SJSA1 (cell line): ENCODE results near the gene ATXN2. TPM values are rescaled to one million over a fixed set of nuclear protein-coding genes. Genes with fewer than 3 reads are reported as not detected.
A peak's percentile ranks its signal among the peaks of the same experiment; 100 is the strongest.
"Not testable (repeated sequence)": the region's sequence is repeated elsewhere in the genome, so short reads cannot be mapped to it uniquely, and the experiment has no call there.

Source experiments
- DNase-seq, 2 experiments: peaks; one replicate each; pipeline ENCODE4 v3.0.0-alpha.2; 2015 to 2020; ENCODE audit warnings: low spot score in 2 of 2, low read depth in 1 of 2
- H3K27ac ChIP-seq: fragments of 250-450 bp; sonication (Bioruptor Pico); 2 replicates; pipeline ENCODE4 v1.5.1; 2020; ENCODE audit warnings: mild to moderate bottlenecking, moderate library complexity
- H3K27me3 ChIP-seq: fragments of 250-450 bp; sonication (Bioruptor Pico); replicated peaks from 2 replicates; pipeline ENCODE4 v1.5.1; 2020; ENCODE audit warnings: mild to moderate bottlenecking, moderate library complexity
- H3K36me3 ChIP-seq: fragments of 250-450 bp; sonication (Bioruptor Pico); 2 replicates; pipeline ENCODE4 v1.5.1; 2020; ENCODE audit warnings: mild to moderate bottlenecking
- H3K4me1 ChIP-seq: fragments of 250-450 bp; sonication (Bioruptor Pico); replicated peaks from 2 replicates; pipeline ENCODE4 v1.6.1; 2021; ENCODE audit warnings: mild to moderate bottlenecking
- H3K4me3 ChIP-seq: fragments of 250-450 bp; sonication (Bioruptor Pico); 2 replicates; pipeline ENCODE4 v1.5.1; 2020; ENCODE audit warnings: mild to moderate bottlenecking
- H3K9me3 ChIP-seq: fragments of 250-450 bp; sonication (Bioruptor Pico); replicated peaks from 2 replicates; pipeline ENCODE4 v1.5.1; 2020; ENCODE audit warnings: mild to moderate bottlenecking
- total RNA-seq: library from RNA; depleted of rRNA; stranded (reverse); fragments of >200 nt; shearing (Covaris generic); gene quantifications from 2 replicates; pipeline ENCODE4 v1.2.3, GENCODE V29; 2014

The ATXN2 gene
- total RNA-seq, 1 experiment from 2014 or later, result 13.6 TPM

DNA sequence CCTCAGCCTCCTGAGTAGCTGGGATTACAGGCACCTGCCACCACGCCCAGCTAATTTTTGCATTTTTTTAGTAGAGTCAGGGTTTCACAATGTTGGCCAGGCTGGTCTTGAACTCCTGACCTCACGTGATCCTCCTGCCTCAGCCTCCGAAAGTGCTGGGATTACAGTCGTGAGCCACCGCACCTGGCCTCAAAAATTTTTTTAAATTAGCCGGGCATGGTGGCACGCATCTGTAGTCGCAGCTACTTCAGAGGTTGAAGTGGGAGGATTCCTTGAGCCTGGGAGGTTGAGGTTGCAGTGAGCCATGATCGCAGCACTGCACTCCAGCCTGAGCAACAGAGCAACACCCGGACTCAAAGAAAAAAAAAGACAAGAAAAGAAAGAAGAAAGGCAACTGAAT, 18.7 kb upstream of the ATXN2 start:
- not testable (repeated sequence) for H3K27ac ChIP-seq, H3K4me3 ChIP-seq, H3K27me3 ChIP-seq, H3K36me3 ChIP-seq, H3K4me1 ChIP-seq, DNase-seq, H3K9me3 ChIP-seq

DNA sequence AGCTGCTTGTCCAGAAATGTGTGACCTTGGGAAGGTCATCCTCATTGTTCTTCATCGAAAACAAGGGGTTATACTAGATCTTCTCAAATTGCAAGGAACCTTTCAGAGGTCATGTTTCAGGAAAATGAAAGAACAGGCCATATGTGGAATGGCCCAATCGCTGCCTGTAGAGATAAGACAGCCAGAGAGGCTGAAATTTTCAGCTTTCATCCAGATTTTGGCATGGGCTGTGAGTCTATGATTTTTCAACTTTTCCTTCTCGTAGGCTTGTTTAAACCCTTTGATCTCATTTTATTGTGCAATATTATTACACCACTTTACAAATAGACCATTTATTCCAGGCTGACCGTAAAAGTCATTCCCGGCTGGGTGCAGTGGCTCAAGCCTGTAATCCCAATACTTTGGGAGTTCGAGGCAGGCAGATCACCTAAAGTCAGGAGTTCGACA, 17.1 kb upstream of the ATXN2 start:
- no peak for DNase-seq
- Histone ChIP-seq H3K27ac (no peak overlapping the region), H3K36me3 (no peaks in the 10 kb centered on the region), H3K27me3 (no peaks in the 10 kb centered on the region), H3K9me3 (no peaks in the 10 kb centered on the region), H3K4me3 (no peak overlapping the region), H3K4me1 (no peaks in the 10 kb centered on the region)

DNA sequence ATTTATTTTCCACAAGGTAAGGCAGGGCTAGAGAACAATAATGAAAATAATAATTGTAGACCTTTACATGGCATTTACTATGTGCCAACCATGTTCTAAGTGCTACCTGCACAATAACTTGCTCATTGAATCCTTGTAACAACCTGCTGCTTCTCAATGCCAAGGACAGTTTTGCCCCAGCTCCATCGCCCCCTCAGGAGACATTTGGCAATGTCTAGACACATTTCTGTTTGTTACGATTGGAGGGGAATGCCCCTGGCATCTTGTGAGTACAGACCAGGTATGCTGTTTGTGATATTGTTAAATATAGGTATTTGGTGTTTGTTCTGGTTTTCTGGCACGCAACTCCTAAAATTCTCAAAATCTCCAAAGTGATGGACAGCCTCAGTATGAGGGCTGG, 8.1 kb upstream of the ATXN2 start:
- no peaks in the 10 kb centered on the region for H3K4me1 ChIP-seq
- H3K9me3 ChIP-seq, result no peaks in the 10 kb centered on the region
- H3K27ac ChIP-seq, result no peak overlapping the region
- no peaks in the 10 kb centered on the region for H3K36me3 ChIP-seq
- no peaks in the 10 kb centered on the region for H3K27me3 ChIP-seq
- H3K4me3 ChIP-seq, result no peak overlapping the region
- DNase-seq, result no peak

DNA sequence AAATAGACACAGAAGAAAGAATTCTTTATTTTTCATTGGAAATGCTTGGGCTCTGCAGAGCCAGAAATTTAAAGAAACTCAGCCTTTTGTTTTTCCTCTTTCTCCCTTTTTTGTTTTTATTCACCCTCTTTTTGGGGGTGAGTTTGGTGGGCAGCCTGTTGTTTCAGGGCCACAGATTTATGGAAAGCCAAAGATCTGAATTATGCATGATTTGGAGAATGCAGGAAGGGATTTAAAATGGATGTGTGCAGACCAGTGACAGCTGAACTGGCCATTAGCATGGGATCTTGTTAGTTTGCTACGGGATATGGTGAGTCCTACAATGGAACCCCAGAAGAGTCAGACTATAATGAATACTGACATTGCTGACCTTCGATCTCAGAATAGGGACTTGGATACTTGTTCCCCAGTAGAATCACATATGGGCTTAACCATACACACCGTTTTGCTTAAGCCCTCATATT, 7.7 kb upstream of the ATXN2 start:
- no peak overlapping the region for H3K4me3 ChIP-seq
- H3K27ac ChIP-seq, result no peak overlapping the region
- H3K27me3 ChIP-seq, result no peaks in the 10 kb centered on the region
- no peaks in the 10 kb centered on the region for H3K9me3 ChIP-seq
- H3K36me3 ChIP-seq, result no peaks in the 10 kb centered on the region
- H3K4me1 ChIP-seq, result no peaks in the 10 kb centered on the region
- no peak for DNase-seq

DNA sequence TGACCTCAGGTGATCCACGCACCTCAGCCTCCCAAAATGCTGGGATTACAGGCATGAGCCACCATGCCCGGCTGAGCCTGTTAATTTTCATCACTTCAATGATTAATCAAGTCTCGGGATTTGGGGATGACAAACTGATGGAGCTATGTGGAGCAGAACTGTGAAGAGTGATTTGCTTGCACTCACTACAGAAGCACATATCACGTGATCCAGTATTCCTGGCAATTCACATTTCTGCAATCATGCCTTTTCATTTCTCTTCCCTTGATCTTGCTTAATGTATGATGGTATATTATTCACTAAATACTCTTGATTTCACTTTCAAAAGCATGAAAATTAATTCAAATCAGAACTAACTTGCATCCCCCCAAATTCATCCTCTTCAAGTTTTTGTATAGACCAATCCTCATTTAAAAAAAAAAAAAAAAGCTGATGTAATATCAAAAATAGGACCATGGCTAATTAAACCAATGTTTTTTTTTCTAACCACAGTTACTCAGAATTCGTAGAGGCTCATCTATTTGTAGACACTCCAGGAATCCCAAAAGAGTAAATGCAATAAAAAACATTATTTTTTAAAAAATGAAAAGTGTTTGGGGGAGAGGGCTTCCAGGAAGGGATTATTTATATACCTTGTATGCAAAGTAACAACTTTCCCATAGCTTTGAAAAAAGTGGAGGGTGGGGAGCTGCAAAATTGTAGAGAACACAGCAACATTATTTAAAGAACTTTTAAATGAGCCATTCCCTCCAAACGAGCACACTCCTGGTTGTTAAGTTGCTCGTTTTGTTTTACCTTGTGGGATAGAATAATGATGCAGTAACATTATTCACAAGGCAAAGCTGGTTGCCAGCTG, 7.0 kb upstream of the ATXN2 start:
- Histone ChIP-seq H3K9me3 (no peaks in the 10 kb centered on the region), H3K36me3 (no peaks in the 10 kb centered on the region), H3K4me3 (no peak overlapping the region), H3K27ac (no peak overlapping the region), H3K27me3 (no peaks in the 10 kb centered on the region), H3K4me1 (no peaks in the 10 kb centered on the region)
- no peak for DNase-seq

DNA sequence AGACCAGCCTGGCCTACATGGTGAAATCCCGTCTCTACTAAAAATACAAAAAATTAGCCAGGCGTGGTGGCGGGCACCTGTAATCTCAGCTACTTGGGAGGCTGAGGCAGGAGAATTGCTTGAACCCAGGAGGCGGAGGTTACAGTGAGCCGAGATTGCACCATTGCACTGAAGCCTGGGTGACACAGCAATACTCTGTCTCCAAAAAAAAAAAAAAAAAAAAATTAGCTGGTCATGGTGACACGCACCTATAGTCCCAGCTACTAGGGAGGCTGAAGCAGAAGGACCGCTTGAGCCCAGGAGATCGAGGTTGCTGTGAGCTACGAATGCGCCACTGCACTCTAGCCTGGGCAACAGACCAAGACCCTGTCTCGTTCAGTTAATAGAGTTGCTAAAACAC, 3.7 kb upstream of the ATXN2 start:
- not testable (repeated sequence) for H3K4me3 ChIP-seq, H3K36me3 ChIP-seq, DNase-seq, H3K27ac ChIP-seq, H3K9me3 ChIP-seq, H3K27me3 ChIP-seq
- peaks cover 12% of the 10 kb centered on the region for H3K4me1 ChIP-seq

DNA sequence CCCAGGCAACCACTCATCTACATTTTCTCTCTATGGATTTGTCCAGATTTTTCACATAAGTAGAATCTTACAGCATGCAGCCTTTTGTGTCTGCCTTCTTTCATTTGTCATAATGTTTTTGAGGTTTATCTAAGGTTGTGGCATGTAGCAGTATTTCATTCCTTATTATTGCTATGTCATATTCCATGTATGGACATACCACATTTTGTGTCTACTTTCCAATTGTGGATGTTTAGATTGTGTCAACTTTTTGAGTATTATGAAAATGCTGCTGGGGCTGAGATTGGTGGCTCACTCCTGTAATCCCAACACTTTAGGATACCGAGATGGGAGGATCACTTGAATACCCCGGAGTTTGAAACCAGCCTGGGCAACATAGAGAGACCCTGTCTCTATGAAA, 3.2 kb upstream of the ATXN2 start:
- H3K4me1 ChIP-seq, result peaks cover 13% of the 10 kb centered on the region
- no peak overlapping the region for H3K4me3 ChIP-seq
- H3K9me3 ChIP-seq, result no peaks in the 10 kb centered on the region
- H3K27me3 ChIP-seq, result no peaks in the 10 kb centered on the region
- H3K36me3 ChIP-seq, result peaks cover 9% of the 10 kb centered on the region
- DNase-seq, result no peak
- H3K27ac ChIP-seq, result no peak overlapping the region

DNA sequence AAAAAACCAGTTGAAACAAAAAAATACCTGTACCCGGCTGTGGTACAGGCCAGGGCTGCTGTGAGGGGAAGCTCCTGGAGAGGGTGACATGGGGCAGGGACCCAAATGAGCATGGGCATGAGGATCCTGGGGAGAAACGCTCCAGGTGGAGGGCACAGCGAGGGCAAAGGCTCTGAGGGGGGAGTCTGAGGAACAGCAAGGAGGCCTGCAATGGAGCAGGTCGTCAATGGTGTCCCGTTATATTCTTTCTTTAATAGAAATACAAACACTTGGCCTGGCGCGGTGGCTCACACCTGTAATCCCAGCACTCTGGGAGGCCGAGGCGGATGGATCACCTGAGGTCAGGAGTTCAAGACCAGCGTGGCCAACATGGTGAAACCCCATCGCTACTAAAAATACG, 1.9 kb upstream of the ATXN2 start:
- H3K36me3 ChIP-seq, H3K27ac ChIP-seq, H3K27me3 ChIP-seq, DNase-seq, H3K4me3 ChIP-seq, H3K9me3 ChIP-seq: not testable (repeated sequence)
- peaks cover 22% of the 10 kb centered on the region for H3K4me1 ChIP-seq

DNA sequence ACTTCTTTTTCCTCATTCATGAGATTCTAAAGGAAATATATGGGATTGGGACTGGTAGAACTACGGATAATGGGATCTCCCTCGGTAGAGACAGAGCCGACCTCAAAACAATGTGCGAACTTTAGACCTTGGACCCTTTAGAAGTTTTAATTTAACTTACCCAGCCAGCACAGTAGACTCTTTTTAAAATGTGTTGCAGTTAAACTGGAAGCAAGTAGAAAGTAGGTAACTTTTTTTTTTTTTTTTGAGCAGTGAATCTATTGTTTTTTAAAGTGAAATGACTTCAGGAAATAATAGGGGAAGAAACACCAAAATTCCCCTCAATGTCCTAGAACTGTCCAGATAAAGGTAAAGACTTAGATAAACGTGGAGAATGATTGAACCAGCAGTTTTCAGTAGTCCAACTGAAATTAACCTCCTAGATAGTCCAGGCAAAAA, 1.1 kb upstream of the ATXN2 start:
- H3K9me3 ChIP-seq, result no peaks in the 10 kb centered on the region
- no peaks in the 10 kb centered on the region for H3K27me3 ChIP-seq
- peak overlapping the region; percentile 98 for H3K4me3 ChIP-seq
- H3K36me3 ChIP-seq, result peaks cover 9% of the 10 kb centered on the region
- peak overlapping the region; percentile 96 for H3K27ac ChIP-seq
- H3K4me1 ChIP-seq, result peaks cover 26% of the 10 kb centered on the region
- no peak for DNase-seq

DNA sequence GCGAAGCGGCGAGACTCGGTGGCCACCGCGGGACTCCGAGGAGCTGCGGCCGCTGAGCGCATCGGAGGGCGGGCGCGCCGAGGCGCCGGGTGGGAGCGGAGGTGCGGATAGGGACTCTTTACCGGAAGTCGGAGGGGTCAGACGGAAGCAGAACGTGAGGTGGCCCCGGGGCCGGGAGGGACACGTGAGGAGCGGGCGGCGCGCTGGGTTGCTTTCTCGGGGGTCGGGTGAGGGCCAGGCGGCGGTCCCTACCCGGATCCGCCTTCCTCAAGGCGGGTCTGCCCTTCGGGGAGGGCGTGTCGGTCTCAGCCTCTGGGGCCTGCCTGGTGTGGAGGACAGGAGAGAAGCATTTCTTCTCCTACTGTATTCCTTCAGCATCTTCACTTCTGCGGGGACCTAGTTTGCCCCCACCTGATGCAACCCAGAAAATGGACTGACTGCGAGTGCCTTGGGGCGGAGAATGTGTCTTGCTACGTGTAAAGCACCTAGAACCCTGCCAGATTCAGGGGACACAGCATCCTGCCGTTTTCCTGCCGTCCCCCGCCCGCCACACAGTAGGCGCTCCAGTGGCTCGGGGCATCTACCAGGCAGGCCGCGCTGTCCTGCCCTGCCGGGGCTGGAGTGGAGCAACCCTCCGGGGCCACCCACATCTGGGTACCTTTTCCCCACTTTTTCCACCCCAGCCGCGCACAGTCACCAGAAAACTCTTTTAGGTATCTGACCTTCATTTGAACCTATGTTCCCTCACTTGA, 514 bp upstream of the ATXN2 start:
- peak overlapping the region; percentile 98 for H3K4me3 ChIP-seq

DNA sequence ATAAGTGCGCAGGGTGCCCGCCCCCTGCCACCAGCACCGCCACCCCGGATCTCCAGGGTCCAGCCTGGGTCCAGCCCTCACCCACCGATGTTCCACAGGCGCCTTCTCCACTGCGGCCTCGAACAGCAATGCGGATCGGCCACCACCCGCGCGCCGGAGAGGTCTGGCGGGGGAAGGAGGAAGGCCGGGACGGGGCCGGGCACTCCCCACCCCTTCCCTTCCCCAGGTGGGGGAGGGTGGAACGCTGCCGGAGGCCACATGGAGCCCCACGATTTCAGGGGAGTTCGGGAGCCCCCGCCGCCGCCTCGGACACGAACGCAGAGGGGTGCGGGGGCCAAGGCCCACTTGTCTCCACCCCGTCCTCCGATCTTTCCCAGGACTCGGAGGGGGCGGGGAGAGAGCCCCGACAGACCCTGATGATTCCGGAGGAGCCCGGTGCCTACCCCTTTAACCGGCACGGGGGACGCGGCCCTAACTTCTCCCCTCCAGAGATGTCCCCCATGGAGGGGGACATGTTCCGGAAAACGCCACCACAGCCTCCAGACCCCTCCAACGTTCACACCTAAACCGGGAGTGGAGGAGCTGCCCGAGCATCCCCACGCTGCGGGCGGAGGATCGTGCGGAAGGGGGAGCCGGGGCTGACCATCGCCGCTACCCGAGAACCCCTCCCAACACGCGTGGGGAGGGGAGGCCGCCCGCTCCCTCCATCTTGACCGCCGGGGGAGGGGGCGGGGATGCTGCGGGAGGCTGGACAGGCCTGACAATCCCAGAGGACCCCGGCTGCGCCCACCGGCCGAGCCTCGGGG, 1.1 kb downstream of the ATXN2 start:
- DNase-seq, result peak; percentile 46 to 48
- Histone ChIP-seq H3K27ac (peak overlapping the region; percentile 96; the same call in 1 of the 2 replicates), H3K36me3 (peaks cover 9% of the 10 kb centered on the region), H3K27me3 (no peaks in the 10 kb centered on the region), H3K9me3 (no peaks in the 10 kb centered on the region), H3K4me1 (peaks cover 32% of the 10 kb centered on the region), H3K4me3 (peak overlapping the region; percentile 98)

More for the DNA sequence above, 514 bp upstream of the ATXN2 start:
- peak; percentile 90 to 93 for DNase-seq
- peaks cover 9% of the 10 kb centered on the region for H3K36me3 ChIP-seq
- H3K27me3 ChIP-seq, result no peaks in the 10 kb centered on the region
- H3K9me3 ChIP-seq, result no peaks in the 10 kb centered on the region
- peak overlapping the region; percentile 96 for H3K27ac ChIP-seq
- peaks cover 26% of the 10 kb centered on the region for H3K4me1 ChIP-seq

DNA sequence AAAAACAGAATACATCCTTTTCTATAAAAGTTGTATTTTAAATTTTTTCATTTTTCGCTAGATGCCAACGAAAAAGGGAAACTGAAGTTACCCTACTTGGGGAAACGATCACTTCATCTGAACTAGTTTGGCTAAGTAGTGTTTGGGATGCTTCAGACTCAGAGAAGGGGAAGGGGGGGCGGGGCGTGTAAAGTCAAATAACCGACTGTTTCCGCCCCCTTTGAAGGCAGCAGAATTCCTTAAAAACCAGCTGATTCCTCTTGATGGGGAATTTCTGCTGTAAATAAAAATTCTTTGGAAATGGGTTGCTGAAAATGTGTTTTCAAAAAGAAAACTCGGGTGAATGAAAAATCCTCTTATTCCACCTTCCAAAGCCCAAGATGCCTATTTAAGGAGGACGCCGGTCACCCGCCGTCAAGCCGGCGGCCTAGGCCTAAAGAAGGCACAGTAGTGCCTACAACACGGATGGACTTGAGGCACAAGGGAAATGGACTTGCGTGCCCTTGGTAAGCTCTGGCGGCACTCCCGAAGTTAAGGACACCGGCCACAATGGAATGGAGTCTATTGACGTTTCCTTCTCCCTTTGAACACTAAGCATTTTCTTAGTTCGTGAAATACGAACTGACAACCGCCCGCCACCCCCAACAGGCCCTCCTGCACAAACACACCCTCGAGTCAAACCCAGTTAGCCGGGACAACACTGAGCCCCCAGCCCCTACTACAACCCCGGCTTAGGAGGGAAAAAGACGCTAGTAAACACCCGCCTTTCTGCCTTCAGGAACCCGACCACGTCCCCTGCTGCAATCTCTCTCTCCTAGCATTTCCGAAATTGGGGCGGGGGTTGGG, 1.9 kb downstream of the ATXN2 start:
- no peaks in the 10 kb centered on the region for H3K9me3 ChIP-seq
- H3K27ac ChIP-seq, result peak overlapping the region; percentile 96; the same call in 1 of the 2 replicates
- peaks cover 9% of the 10 kb centered on the region for H3K36me3 ChIP-seq
- peak overlapping the region; percentile 98 for H3K4me3 ChIP-seq
- peak; percentile 58 to 63 for DNase-seq
- H3K4me1 ChIP-seq, result peaks cover 32% of the 10 kb centered on the region
- no peaks in the 10 kb centered on the region for H3K27me3 ChIP-seq

DNA sequence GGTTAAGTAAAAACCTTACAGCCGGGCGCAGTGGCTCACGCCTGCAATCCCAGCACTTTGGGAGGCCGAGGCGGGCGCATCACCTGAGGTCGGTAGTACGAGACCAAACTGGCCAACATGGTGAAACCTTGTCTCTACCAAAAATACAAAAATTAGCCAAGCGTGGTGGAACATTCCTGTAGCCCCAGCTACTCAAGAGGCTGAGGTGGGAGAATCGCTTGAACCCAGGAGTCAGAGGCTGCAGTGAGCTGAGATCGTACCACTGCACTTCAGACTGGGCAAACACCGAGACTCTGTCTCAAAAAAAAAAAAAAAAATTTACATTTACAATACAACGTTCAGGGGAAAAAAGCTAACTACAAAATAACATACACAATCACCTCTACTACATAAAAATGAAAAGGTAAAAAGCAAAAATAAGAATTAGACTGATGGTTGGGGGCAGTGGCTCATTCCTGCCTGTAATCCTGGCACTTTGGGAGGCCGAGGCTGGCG, 3.7 kb downstream of the ATXN2 start:
- not testable (repeated sequence) for H3K4me3 ChIP-seq, DNase-seq

More for the DNA sequence above, 3.7 kb downstream of the ATXN2 start:
- H3K27me3 ChIP-seq, H3K36me3 ChIP-seq, H3K9me3 ChIP-seq, H3K27ac ChIP-seq: not testable (repeated sequence)
- H3K4me1 ChIP-seq, result peaks cover 28% of the 10 kb centered on the region
